HUES48 (cell line): ENCODE data around the gene SGK2.

Experiments
- H3K27ac ChIP-seq: one replicate; pipeline ENCODE4 v1.7.0; 2013; ENCODE audit warnings: low read depth, low read length, inconsistent platforms
- H3K27me3 ChIP-seq: 2 replicates; pipeline ENCODE4 v1.6.1; 2013; ENCODE audit warnings: mild to moderate bottlenecking, low read length; ENCODE audit not compliant: control insufficient read depth, insufficient read depth
- H3K36me3 ChIP-seq: 2 replicates; pipeline ENCODE4 v1.6.1; 2013; ENCODE audit warnings: low read length; ENCODE audit not compliant: control insufficient read depth, insufficient read depth
- H3K4me1 ChIP-seq: 2 replicates; pipeline ENCODE4 v1.6.1; 2013; ENCODE audit warnings: mild to moderate bottlenecking, low read length; ENCODE audit not compliant: control insufficient read depth, insufficient read depth
- H3K4me3 ChIP-seq: 2 replicates; pipeline ENCODE4 v1.5.1; 2013; ENCODE audit warnings: mild to moderate bottlenecking, low read depth, low read length
- H3K9ac ChIP-seq: 2 replicates; pipeline ENCODE4 v1.6.1; 2013; ENCODE audit warnings: mild to moderate bottlenecking, low read depth, low read length, moderate library complexity
- H3K9me3 ChIP-seq: 2 replicates; pipeline ENCODE4 v1.6.1; 2013; ENCODE audit warnings: low read length; ENCODE audit not compliant: control insufficient read depth, insufficient read depth

Gene SGK2

DNA sequence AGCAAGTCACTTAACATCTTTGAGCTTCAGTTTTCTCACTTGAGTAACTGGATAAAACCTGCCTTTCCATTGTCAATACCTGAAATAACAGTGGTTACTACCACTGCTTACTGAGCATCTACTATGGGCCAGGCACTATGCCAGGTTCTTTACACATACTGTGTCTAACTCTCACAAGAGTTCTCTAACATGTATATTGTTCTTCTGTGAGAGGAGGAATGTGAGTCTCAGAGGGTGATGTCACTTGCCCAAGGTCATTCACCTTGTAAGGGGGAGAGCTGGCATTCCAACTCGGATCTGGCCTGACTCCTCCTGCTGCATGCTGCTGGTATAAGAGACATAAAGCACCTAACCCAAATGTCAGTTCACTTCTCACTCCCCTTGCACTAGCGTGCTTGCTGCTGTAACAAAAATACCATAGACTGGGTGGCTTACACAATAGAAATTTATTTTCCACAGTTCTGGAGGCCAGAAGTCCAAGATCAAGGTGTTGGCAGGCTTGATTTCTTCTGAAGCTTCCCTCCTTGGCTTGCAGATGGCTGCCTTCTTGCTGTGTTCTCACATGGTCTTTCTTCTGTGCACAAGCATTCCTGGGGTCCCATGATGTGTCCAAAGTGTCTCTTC is 21.9 kb upstream of the SGK2 start:
- Histone ChIP-seq H3K27ac (no peak overlapping the region), H3K4me1 (no peaks in the 10 kb centered on the region), H3K9ac (no peak overlapping the region), H3K9me3 (no peaks in the 10 kb centered on the region), H3K4me3 (no peak overlapping the region), H3K27me3 (no peaks in the 10 kb centered on the region), H3K36me3 (peaks cover 39% of the 10 kb centered on the region)

DNA sequence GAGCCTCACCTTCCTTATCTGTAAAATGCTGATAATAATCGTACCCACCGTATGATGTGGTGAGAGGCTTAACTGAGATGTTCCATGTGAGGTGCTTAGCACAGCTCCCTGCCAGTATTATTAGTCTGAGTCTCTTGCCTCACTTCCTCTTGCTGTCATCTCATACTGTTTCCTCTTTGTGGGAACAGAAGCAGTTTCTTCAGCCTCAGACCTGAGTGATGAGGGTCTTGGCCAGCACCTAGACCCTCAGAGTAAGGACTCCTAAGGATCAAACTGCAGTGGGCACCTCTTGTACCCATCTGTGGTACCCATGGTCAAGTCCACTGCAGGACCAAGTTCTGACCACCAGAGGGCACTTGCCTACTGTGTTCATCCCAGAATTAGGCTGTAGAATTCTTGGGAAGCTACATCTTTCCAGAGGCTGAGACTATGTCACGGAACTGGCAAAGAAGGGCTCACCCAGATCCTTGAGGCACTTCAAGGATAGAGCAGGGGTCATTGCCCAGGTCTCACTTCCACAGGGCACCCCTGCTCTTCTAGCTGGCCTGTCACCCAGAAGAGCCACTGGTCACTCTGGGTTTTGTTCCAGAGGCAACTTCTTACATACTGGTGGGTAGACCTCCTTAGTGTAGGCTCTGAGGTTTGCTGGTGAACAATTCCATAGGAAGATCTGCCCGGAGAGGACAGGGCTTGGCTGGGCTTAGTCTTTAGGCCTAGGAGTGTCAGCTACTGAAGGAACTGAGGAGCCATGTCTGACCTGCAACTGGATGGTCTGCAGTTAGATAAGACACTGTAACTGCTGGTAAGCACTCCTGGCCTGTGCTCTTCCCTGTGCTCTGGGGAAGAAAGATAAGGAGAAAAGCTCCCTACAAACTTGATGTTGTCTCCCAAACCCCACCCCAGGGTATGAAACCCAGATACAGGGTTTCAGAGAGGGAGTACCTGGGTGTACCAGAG is 20.6 kb upstream of the SGK2 start:
- Histone ChIP-seq H3K36me3 (peaks cover 39% of the 10 kb centered on the region), H3K27ac (no peak overlapping the region), H3K4me3 (no peak overlapping the region), H3K4me1 (no peaks in the 10 kb centered on the region), H3K9me3 (no peaks in the 10 kb centered on the region), H3K27me3 (no peaks in the 10 kb centered on the region), H3K9ac (no peak overlapping the region)

DNA sequence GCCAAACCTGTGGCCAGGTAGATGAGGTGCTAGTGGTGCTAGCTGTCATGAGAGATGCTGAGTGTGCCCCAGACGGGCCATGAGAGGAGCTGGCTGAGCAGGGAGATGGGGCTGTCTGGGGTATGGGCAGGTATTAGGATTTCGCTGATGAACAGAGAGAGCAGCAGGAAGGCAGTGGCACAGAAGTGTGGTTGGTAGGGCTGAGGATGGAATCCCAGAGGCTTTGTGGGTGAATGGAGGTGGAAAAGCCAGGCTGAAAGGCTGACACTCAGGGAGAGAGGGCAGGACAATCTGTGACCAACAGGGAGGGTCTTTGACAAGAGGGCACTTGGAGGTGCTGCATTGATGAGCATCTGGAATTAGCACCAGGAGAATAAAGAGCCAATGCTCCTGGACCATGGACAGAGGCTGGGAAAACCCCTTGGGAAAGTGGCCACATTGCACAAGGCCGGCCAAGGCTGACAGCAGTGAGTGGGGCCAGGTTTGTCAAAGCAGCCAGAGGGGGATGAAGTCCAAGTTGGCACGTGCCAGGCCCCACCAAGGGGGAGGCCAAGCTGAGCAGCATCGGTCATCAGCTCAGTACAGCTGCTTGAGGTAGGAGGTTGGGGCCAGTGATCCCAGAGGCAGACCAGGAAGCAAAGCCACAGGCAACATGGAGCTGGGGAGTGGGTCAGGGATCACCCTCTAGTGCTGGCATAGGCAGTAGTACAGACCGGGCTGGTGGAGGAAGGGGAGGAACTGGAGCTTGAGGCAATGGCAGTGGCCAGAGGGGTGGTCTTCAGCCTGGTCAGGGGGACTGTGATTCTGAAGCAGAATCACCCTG is 19.7 kb upstream of the SGK2 start:
- peaks cover 39% of the 10 kb centered on the region for H3K36me3 ChIP-seq
- no peaks in the 10 kb centered on the region for H3K4me1 ChIP-seq
- no peaks in the 10 kb centered on the region for H3K27me3 ChIP-seq
- H3K9me3 ChIP-seq = no peaks in the 10 kb centered on the region
- H3K4me3 ChIP-seq = no peak overlapping the region
- H3K9ac ChIP-seq = no peak overlapping the region
- H3K27ac ChIP-seq = no peak overlapping the region

DNA sequence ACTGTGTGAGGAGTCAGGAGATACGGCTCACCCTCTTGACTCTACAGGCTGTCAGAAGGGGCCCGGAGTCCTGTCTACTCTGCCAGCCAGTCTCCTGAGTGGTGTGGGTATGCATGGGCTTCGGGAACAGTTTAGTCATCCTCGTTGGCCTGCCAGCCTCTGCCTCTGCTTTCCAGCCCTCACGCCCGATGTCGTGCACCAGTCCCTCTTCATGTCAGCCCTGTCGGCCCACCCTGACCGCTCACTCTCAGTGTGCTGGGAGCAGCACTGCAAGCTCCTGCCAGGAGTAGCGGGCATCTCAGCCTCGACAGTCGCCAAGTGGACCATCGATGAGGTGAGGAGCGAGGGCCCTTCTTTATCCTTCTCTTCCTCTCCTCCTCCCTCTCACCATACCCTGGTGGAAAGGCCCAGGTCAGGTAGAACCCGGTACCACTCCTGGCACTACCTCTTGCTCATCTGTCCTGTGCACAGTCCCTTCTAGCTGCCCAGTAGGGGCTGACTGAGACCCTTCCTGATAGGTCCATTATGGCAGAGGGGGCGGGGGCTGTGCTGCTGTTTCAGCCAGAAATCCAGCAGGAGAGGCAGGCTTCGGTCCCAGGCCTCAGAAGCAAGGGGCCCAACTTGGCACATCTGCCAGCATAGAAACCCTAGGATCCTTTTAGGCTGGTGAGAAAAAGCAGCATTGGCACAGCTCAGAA is 18.7 kb upstream of the SGK2 start:
- Histone ChIP-seq H3K36me3 (peaks cover 40% of the 10 kb centered on the region), H3K27me3 (no peaks in the 10 kb centered on the region), H3K27ac (no peak overlapping the region), H3K4me1 (no peaks in the 10 kb centered on the region), H3K9ac (no peak overlapping the region), H3K9me3 (no peaks in the 10 kb centered on the region), H3K4me3 (no peak overlapping the region)

DNA sequence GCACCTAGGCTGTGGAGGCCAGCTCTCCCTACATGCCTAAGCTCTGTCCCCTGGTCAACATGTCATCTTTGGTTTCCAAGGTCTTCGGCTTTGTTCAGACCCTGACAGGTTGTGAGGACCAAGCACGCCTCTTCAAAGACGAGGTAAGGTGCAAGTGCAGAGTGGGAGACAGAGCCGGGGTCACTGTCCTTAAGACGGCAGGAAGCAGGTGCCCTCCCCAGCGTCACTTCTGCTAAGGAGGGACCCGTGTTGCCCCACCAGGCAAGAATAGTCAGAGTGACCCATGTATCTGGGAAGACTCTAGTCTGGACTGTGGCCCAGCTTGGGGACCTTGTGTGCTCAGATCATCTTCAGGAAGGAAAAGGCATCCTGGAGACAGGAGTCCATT is 18.2 kb upstream of the SGK2 start:
- Histone ChIP-seq H3K9ac (no peak overlapping the region), H3K4me3 (no peak overlapping the region), H3K27me3 (no peaks in the 10 kb centered on the region), H3K4me1 (no peaks in the 10 kb centered on the region), H3K36me3 (peaks cover 38% of the 10 kb centered on the region), H3K9me3 (no peaks in the 10 kb centered on the region), H3K27ac (no peak overlapping the region)

DNA sequence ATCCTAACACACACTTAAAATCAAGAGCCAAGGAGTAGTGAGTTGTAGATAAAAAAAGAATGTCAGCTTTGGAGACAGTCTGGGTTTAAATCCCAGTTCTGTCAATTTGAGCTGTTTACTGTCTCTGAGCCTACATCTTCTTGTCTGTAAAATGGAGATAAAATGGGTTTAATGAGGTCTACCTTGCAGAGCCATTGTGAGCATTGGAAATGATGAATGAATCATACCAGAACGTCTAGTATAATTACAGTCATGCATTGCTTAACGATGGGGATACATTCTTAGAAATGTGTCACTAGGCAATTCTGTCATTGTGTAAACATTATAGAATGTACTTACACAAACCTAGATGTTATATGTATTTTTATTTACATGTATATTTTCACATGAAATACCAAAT is 17.6 kb upstream of the SGK2 start:
- no peaks in the 10 kb centered on the region for H3K27me3 ChIP-seq
- peaks cover 33% of the 10 kb centered on the region for H3K36me3 ChIP-seq
- no peaks in the 10 kb centered on the region for H3K4me1 ChIP-seq
- no peak overlapping the region for H3K9ac ChIP-seq
- no peak overlapping the region for H3K4me3 ChIP-seq
- H3K27ac ChIP-seq = no peak overlapping the region
- H3K9me3 ChIP-seq = 0 out of 2 replicates have a peak, but pooled peaks cover 3% of the 10 kb centered on the region

DNA sequence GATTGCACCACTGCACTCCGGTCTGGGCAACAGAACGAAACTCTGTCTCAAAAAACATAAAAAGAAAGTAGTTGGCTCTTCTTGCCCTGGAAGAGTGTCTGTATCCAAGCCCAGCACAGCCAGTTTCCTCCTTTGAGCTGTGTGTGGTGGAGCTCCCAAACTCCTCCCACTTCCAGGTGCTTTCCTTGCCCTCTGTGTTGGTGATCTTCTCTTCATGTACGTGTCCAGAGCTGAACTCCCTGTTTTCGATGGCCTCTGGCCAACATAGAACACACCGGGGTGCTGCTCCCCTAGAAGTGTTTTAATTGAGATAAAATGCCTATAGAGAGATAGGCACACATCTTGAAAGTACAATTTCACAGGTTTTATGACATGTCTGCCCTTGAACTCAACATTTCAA is 16.7 kb upstream of the SGK2 start:
- Histone ChIP-seq H3K9ac (no peak overlapping the region), H3K27me3 (no peaks in the 10 kb centered on the region), H3K27ac (no peak overlapping the region), H3K9me3 (0 out of 2 replicates have a peak, but pooled peaks cover 4% of the 10 kb centered on the region), H3K36me3 (peaks cover 29% of the 10 kb centered on the region), H3K4me1 (no peaks in the 10 kb centered on the region), H3K4me3 (no peak overlapping the region)

DNA sequence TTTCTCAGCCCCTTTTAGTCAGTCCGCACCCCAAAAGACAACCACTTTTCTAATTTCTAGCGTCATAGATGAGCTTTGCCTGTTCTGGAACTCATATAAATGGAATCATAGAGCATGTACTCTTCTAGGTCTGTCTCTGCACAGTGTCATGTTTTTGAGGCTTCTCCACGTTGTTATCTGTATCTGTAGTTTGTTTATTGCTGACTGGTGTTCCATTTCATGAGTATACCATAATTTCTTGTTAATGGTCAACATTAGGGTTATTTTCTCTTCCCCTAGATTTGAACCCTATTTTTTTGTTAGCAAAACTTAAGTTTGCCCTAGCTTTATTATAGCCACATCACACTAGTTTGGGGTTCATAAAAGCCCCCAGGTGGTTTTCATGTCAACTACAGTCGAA is 16.2 kb upstream of the SGK2 start:
- no peak overlapping the region for H3K27ac ChIP-seq
- H3K4me1 ChIP-seq = no peaks in the 10 kb centered on the region
- peaks cover 29% of the 10 kb centered on the region for H3K36me3 ChIP-seq
- H3K27me3 ChIP-seq = no peaks in the 10 kb centered on the region
- H3K9me3 ChIP-seq = 0 out of 2 replicates have a peak, but pooled peaks cover 4% of the 10 kb centered on the region
- H3K9ac ChIP-seq = no peak overlapping the region
- no peak overlapping the region for H3K4me3 ChIP-seq

DNA sequence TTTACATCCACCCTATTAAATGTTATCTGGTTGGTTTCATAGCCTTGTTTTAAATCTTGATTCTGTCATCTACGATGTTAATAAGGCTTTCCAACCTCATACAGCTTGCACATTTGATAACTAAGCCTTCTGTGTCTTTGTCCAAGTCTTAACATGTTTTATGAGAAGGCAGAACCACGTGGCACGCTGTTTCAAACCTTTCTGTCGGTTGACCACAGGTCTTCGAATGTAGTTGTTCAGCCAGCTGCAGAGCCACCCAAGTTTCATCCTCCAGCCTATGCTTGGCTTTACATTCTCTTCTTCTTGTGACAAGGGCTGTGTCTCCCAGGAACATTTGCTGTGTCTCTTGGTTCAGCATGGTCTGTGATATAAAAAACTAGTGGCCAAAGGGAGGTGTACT is 15.7 kb upstream of the SGK2 start:
- Histone ChIP-seq H3K9me3 (0 out of 2 replicates have a peak, but pooled peaks cover 4% of the 10 kb centered on the region), H3K36me3 (peaks cover 29% of the 10 kb centered on the region), H3K4me1 (no peaks in the 10 kb centered on the region), H3K9ac (no peak overlapping the region), H3K27ac (no peak overlapping the region), H3K4me3 (no peak overlapping the region), H3K27me3 (no peaks in the 10 kb centered on the region)

DNA sequence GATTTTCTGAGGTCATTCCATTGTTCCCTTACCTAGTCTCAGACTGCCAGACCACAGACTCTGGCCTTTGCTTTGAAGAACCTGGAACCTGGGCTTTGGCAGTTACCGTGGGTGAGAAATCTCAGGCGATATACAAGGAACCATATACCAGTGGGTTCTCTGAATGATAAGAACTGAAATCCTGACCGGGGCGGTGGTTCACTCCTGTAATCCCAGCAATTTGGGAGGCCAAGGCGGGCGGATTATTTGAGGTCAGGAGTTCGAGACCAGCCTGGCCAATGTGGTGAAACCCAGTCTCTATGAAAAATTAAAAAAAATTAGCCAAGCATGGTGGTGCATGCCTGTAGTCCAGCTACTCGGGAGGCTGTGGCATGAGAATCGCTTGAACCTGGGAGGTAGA is 14.3 kb upstream of the SGK2 start:
- Histone ChIP-seq H3K27me3 (no peaks in the 10 kb centered on the region), H3K9ac (no peak overlapping the region), H3K27ac (no peak overlapping the region), H3K4me3 (no peak overlapping the region), H3K36me3 (peaks cover 23% of the 10 kb centered on the region), H3K9me3 (0 out of 2 replicates have a peak, but pooled peaks cover 4% of the 10 kb centered on the region), H3K4me1 (no peaks in the 10 kb centered on the region)
